Measurements from ENCODE around the gene CSNK1G2. TPM values are rescaled to one million over a fixed set of nuclear protein-coding genes. Genes with fewer than 3 reads are reported as not detected.

CSNK1G2 gene
- total and polyA plus RNA-seq, 2 experiments from 2014 or later: 56.8 to 82.5 TPM

- Histone ChIP-seq H4K20me1 (ENCODE audit: insufficient read depth, poor library complexity, severe bottlenecking) (peaks cover 27% of the 10 kb centered on the region), H3K27me3 (no peaks in the 10 kb centered on the region), H3K27ac (peak overlapping the region; percentile 89), H2AFZ (peak overlapping the region; percentile 53), H3K4me2 (peak overlapping the region; percentile 94), H3K4me1 (ENCODE audit: insufficient read depth) (peaks cover 15% of the 10 kb centered on the region), H3K9me2 (replicated peaks; ENCODE audit: insufficient read depth) (no peaks in the 10 kb centered on the region), H3K79me2 (peaks cover 54% of the 10 kb centered on the region), H3K4me3 (peak overlapping the region; percentile 41), H3K9me3 (ENCODE audit: low read depth) (no peaks in the 10 kb centered on the region), H3K36me3 (replicated peaks; ENCODE audit: insufficient read depth, low read depth) (no peaks in the 10 kb centered on the region)
- TF ChIP-seq CTCF (IDR thresholded peaks at IDR 0.05; ENCODE audit: poor library complexity) (no peak), EZH2phosphoT487 (IDR thresholded peaks at IDR 0.05; ENCODE audit: low read depth, severe bottlenecking, unreplicated experiment) (no peak), EZH2 (IDR thresholded peaks at IDR 0.05; ENCODE audit: borderline replicate concordance) (no peak)
- 86% methylated on average over 15 of the region's 15 CpGs for WGBS (ENCODE audit: low lambda C conversion rate, missing lambda C conversion rate)
- no peak for DNase-seq (ENCODE audit: low spot score)
Measured at GRCh38 chr19:1905863-1906375, 35.1 kb upstream of the CSNK1G2 start.

- no peaks in the 10 kb centered on the region for H3K27me3 ChIP-seq
- no peak for DNase-seq (ENCODE audit: low spot score)
- no peaks in the 10 kb centered on the region for H3K9me2 ChIP-seq (replicated peaks; ENCODE audit: insufficient read depth)
- TF ChIP-seq EZH2phosphoT487 (IDR thresholded peaks at IDR 0.05; ENCODE audit: low read depth, severe bottlenecking, unreplicated experiment): no peak
- peaks cover 65% of the 10 kb centered on the region for H3K79me2 ChIP-seq
- H3K27ac ChIP-seq: peak overlapping the region; percentile 88
- H3K4me3 ChIP-seq: no peak overlapping the region
- no peaks in the 10 kb centered on the region for H3K36me3 ChIP-seq (replicated peaks; ENCODE audit: insufficient read depth, low read depth)
- H3K4me2 ChIP-seq: peak overlapping the region; percentile 65
- WGBS (ENCODE audit: low lambda C conversion rate, missing lambda C conversion rate): 95% methylated on average over 10 of the region's 10 CpGs
- no peak overlapping the region for H2AFZ ChIP-seq
- H3K9me3 ChIP-seq (ENCODE audit: low read depth): no peaks in the 10 kb centered on the region
- peaks cover 15% of the 10 kb centered on the region for H3K4me1 ChIP-seq (ENCODE audit: insufficient read depth)
- peaks cover 30% of the 10 kb centered on the region for H4K20me1 ChIP-seq (ENCODE audit: insufficient read depth, poor library complexity, severe bottlenecking)
Measured at GRCh38 chr19:1906985-1907562, 33.9 kb upstream of the CSNK1G2 start.

- H3K27ac ChIP-seq: peak overlapping the region; percentile 88
Measured at GRCh38 chr19:1907563-1908363, 33.2 kb upstream of the CSNK1G2 start.

More at GRCh38 chr19:1907563-1908363, 33.2 kb upstream of the CSNK1G2 start:
- H3K27me3 ChIP-seq: no peaks in the 10 kb centered on the region
- H4K20me1 ChIP-seq (ENCODE audit: insufficient read depth, poor library complexity, severe bottlenecking): peaks cover 31% of the 10 kb centered on the region
- H3K4me1 ChIP-seq (ENCODE audit: insufficient read depth): peaks cover 15% of the 10 kb centered on the region
- DNase-seq (ENCODE audit: low spot score): peak; percentile 73
- TF ChIP-seq CTCF (IDR thresholded peaks at IDR 0.05; ENCODE audit: poor library complexity) (no peak), EZH2phosphoT487 (IDR thresholded peaks at IDR 0.05; ENCODE audit: low read depth, severe bottlenecking, unreplicated experiment) (no peak), EZH2 (IDR thresholded peaks at IDR 0.05; ENCODE audit: borderline replicate concordance) (no peak)
- H3K36me3 ChIP-seq (replicated peaks; ENCODE audit: insufficient read depth, low read depth): no peaks in the 10 kb centered on the region
- no peaks in the 10 kb centered on the region for H3K9me2 ChIP-seq (replicated peaks; ENCODE audit: insufficient read depth)
- H3K9me3 ChIP-seq (ENCODE audit: low read depth): no peaks in the 10 kb centered on the region
- H3K79me2 ChIP-seq: peaks cover 72% of the 10 kb centered on the region
- WGBS (ENCODE audit: low lambda C conversion rate, missing lambda C conversion rate): 80% methylated on average over 42 of the region's 43 CpGs
- H3K4me2 ChIP-seq: peak overlapping the region; percentile 65
- H2AFZ ChIP-seq: no peak overlapping the region
- H3K4me3 ChIP-seq: no peak overlapping the region

Measured in hepatocyte (in vitro differentiated cells).